IPS DF 6.9 (cell line): ENCODE data around the gene NHLRC4.

ENCODE experiments used
- DNase-seq: peaks from one replicate; pipeline ENCODE4 v3.0.0-alpha.2; 2013; ENCODE audit warnings: low read depth, low spot score
- H3K27ac ChIP-seq: one replicate; pipeline ENCODE4 v1.5.1; 2013; ENCODE audit warnings: low read length, control low read depth
- H3K27me3 ChIP-seq: 2 replicates; pipeline ENCODE4 v1.6.1; 2013; ENCODE audit warnings: mild to moderate bottlenecking, low read length; ENCODE audit not compliant: control insufficient read depth, insufficient read depth
- H3K36me3 ChIP-seq: 2 replicates; pipeline ENCODE4 v1.6.1; 2013; ENCODE audit warnings: low read length; ENCODE audit not compliant: control insufficient read depth, insufficient read depth
- H3K4me1 ChIP-seq: 2 replicates; pipeline ENCODE4 v1.6.1; 2013; ENCODE audit warnings: low read length; ENCODE audit not compliant: control insufficient read depth, insufficient read depth
- H3K4me3 ChIP-seq: 2 replicates; pipeline ENCODE4 v1.5.1; 2013; ENCODE audit warnings: mild to moderate bottlenecking, low read length
- H3K9me3 ChIP-seq: 2 replicates; pipeline ENCODE4 v1.6.1; 2013; ENCODE audit warnings: low read length, inconsistent platforms; ENCODE audit not compliant: control insufficient read depth, insufficient read depth
- WGBS: extraction: QIAGEN DNeasy Blood & Tissue Kit; methylation state at CpG from one replicate; pipeline ENCODE4 v1.1.7; 2013; ENCODE audit warnings: mixed read lengths, missing lambda C conversion rate; ENCODE audit not compliant: insufficient read length, insufficient coverage; 5-methylcytosine and 5-hydroxymethylcytosine counted together

Gene NHLRC4

GRCh38 chr16:554297-554621 lies 12.5 kb upstream of the NHLRC4 start:
- H3K36me3 ChIP-seq = peaks cover 17% of the 10 kb centered on the region; the same call in 1 of the 2 replicates
- no peak for DNase-seq
- no peak overlapping the region for H3K4me3 ChIP-seq
- H3K27me3 ChIP-seq = peaks cover 2% of the 10 kb centered on the region
- H3K27ac ChIP-seq = no peak overlapping the region
- H3K9me3 ChIP-seq = no peaks in the 10 kb centered on the region
- no CpG with 5 or more reads among the region's 11 CpGs for WGBS
- H3K4me1 ChIP-seq = peaks cover under 1% of the 10 kb centered on the region; the same call in 1 of the 2 replicates

DNA sequence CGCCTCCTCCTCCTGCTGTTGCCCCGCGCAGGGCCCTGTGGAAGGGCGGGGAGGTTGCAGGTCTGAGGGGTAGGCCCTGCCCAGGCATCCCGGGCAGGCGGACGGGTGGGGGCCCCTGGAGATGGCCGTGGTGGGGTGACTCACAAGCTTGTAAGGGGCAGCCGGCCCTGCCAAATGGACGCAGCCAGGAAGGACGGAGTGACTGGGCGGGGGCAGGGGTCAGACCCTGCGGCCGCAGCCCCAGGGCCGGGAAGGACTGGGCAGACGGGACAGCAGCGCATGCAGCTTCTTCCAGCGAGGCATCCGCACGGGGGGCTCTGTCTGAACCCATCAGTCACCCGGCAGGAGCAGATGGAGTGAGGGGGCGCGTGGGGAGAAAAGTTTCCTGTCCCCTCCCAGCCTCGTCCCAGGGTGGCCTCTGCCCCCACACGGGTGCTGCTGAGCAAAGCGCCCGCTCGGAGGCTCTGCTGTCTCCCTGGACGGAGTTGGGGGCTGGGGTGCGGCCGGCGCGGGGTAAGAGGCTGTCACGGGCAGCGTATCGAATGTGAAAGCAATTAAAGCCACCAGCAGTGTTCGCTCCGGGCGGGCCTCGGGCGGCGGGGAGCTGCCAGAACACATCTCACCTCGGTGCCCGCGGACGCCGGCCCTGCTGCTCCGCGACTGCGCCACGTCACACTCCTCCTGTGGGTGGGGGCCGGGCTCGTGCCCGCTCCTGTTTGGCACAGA lies 12.0 kb upstream of the NHLRC4 start:
- Histone ChIP-seq H3K4me3 (no peak overlapping the region), H3K36me3 (peaks cover 17% of the 10 kb centered on the region; the same call in 1 of the 2 replicates), H3K27me3 (peaks cover 8% of the 10 kb centered on the region), H3K27ac (no peak overlapping the region), H3K4me1 (peaks cover 1% of the 10 kb centered on the region; the same call in 1 of the 2 replicates), H3K9me3 (no peaks in the 10 kb centered on the region)
- no CpG with 5 or more reads among the region's 54 CpGs for WGBS
- DNase-seq = no peak

DNA sequence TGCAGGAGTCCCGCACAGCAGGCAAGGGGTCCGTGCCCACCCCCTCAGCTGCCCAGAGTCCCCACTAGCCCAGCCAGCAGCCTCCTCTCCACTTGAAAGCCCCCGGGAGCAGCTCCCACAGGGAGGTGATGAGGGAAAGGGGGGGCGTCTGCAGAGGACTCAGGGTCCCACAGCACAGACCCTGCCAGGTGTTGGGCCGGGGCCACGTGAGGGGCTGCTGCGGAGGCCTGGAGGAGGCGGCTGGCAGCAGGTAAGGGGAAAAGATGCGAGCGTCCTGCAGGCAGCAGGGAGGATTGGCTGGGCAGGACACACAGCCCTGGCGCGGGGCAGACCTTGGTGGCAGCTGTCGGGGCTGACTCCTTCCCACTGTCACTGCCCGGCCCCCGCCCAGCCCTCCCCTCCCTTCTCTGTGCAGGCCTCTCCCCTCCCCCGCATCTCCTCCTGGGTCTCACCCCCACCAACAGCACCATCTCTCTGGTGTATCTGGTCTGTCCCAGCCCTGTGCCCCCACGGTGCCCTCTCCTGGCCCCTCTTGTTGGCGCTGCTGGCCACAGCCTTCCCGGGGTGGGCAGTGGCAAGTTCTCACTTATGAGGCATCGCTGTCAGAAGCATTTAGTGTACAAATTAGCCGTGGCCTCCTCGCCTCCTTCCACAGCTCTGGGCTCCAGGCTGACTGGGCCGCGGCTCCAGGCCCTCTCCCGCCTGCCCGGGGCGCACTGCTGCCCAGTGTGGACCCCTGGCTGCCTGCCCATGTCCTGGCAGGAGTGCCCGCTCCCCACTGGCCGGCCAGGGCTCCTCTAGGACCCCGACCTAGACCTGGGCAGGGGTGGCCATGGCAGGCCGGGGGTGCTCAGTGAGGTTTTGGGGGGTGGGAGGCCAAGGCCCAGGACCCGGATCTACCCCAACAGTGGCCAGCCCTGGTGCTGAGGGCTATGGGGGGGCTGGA lies 11.0 kb upstream of the NHLRC4 start:
- Histone ChIP-seq H3K27me3 (peaks cover 9% of the 10 kb centered on the region), H3K27ac (no peak overlapping the region), H3K36me3 (peaks cover 17% of the 10 kb centered on the region; the same call in 1 of the 2 replicates), H3K4me3 (no peak overlapping the region), H3K4me1 (peaks cover 1% of the 10 kb centered on the region; the same call in 1 of the 2 replicates), H3K9me3 (no peaks in the 10 kb centered on the region)
- WGBS = no CpG with 5 or more reads among the region's 32 CpGs
- DNase-seq = no peak

DNA sequence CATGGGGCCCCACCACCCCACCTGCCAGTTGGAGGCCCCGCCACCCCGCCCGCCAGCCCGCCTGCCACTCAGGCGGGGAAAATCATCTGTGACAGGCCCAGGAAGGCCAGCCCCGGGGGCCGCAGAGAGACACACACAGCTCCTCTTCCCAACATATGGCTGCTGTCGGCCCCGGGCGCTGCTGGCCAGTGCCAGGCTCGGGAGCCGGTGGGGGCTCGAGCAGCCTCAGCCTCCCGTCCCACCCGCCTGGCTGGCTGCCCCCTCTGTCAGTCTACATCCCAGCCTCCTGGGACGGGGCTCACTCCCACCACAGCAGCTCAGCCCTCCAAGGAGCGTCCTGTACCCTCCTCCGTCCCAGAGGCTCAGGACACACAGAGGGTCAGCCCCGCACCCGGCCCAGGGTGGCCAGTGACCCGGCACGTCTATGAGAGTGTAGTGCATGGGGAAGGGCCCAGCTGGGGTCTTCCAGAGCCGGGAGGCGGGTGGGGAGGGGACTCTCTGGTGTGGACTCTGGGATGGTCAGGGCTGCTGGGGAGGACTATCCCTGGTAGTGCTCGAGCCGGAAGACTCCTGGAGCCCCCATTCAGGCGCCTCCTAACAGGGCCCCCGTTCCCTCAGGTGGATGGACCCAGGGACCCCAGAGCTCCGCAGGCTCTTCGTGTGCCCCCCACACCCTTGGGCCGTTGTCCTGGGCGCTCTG lies 10.2 kb upstream of the NHLRC4 start:
- WGBS = no CpG with 5 or more reads among the region's 32 CpGs

DNA sequence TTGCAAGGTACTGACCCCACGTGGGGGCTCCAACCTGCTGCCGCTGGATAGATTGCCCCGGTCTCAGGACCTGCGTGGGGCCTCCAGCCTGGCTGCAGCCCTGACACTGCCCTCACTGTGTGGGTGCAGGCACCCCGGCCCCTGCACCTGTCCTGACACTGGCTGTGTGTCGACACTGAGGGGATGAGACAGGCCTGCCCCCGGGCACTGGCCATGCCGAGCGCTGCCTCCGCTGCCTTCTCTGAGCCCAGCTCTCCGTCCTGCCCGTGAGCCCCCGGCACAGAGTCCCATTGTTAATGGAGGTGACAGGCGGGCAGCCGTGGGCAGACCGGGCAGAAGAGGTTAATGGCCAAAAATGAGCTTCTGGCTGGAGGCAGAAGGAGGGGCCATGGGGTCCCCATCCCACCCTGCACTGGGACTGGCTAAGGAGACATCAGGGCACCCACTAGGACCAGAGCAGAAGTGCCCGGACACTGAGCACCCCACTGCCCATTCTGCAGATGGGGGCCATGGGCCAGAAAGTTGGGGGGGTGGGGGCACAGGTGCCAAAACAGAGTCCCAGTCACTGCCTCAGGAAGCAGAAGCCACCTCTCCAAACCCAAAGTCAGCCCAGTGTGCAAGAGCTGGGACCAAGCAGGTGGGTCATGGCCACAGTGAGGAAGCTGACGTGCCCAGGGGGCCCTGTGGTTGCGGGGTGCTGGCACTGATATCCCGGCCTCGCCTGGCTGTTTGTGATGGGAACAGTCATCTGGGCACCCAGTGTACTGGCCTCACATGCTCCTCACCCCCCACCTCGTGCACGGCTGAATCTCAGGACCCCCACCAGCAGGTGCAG lies 9.1 kb upstream of the NHLRC4 start:
- WGBS = no CpG with 5 or more reads among the region's 23 CpGs
- no peak for DNase-seq
- Histone ChIP-seq H3K4me1 (peaks cover 1% of the 10 kb centered on the region; the same call in 1 of the 2 replicates), H3K9me3 (no peaks in the 10 kb centered on the region), H3K27me3 (peaks cover 16% of the 10 kb centered on the region), H3K4me3 (no peak overlapping the region), H3K36me3 (peaks cover 4% of the 10 kb centered on the region; the same call in 1 of the 2 replicates), H3K27ac (no peak overlapping the region)

More for the DNA sequence above, 10.2 kb upstream of the NHLRC4 start:
- no peaks in the 10 kb centered on the region for H3K9me3 ChIP-seq
- H3K4me3 ChIP-seq = no peak overlapping the region
- H3K36me3 ChIP-seq = peaks cover 13% of the 10 kb centered on the region; the same call in 1 of the 2 replicates
- H3K27me3 ChIP-seq = peaks cover 14% of the 10 kb centered on the region
- no peak overlapping the region for H3K27ac ChIP-seq
- H3K4me1 ChIP-seq = peaks cover 1% of the 10 kb centered on the region; the same call in 1 of the 2 replicates
- no peak for DNase-seq

GRCh38 chr16:558298-559020 lies 8.3 kb upstream of the NHLRC4 start:
- peaks cover 1% of the 10 kb centered on the region; the same call in 1 of the 2 replicates for H3K4me1 ChIP-seq
- no peak for DNase-seq
- WGBS = no CpG with 5 or more reads among the region's 22 CpGs
- peaks cover 3% of the 10 kb centered on the region; the same call in 1 of the 2 replicates for H3K36me3 ChIP-seq
- peaks cover 16% of the 10 kb centered on the region for H3K27me3 ChIP-seq
- no peaks in the 10 kb centered on the region for H3K9me3 ChIP-seq
- no peak overlapping the region for H3K4me3 ChIP-seq
- no peak overlapping the region for H3K27ac ChIP-seq

DNA sequence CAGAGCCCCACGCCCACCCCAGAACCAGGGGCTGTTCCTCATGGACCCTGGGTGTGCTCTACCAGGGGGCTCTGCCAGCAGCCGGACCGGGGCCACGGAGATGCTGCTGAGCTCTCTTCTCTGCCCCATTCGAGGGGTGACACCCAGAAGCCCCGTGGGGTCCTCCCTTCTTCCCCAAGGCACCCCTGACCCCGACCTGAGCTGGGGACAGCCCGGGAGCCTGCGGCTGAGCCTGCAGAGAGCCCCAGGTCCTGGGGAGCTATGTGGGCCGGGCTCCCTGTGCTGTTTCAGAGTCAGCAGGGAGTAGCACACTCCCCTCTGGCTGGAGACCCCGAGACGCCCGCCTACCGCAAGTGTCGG lies 7.8 kb upstream of the NHLRC4 start:
- Histone ChIP-seq H3K4me3 (no peak overlapping the region), H3K36me3 (peaks cover 3% of the 10 kb centered on the region; the same call in 1 of the 2 replicates), H3K27ac (no peak overlapping the region), H3K4me1 (peaks cover 1% of the 10 kb centered on the region; the same call in 1 of the 2 replicates), H3K9me3 (no peaks in the 10 kb centered on the region), H3K27me3 (peaks cover 16% of the 10 kb centered on the region)
- DNase-seq = no peak
- WGBS = no CpG with 5 or more reads among the region's 15 CpGs

GRCh38 chr16:559411-560203 lies 7.2 kb upstream of the NHLRC4 start:
- WGBS = no CpG with 5 or more reads among the region's 62 CpGs

More at GRCh38 chr16:559411-560203, 7.2 kb upstream of the NHLRC4 start:
- no peak for DNase-seq
- H3K9me3 ChIP-seq = no peaks in the 10 kb centered on the region
- peaks cover 3% of the 10 kb centered on the region; the same call in 1 of the 2 replicates for H3K36me3 ChIP-seq
- H3K4me3 ChIP-seq = peak overlapping the region; percentile 28; the same call in 1 of the 2 replicates
- H3K27me3 ChIP-seq = peaks cover 16% of the 10 kb centered on the region
- peaks cover 1% of the 10 kb centered on the region; the same call in 1 of the 2 replicates for H3K4me1 ChIP-seq
- no peak overlapping the region for H3K27ac ChIP-seq
